ENCODE results near the gene C1orf105.

DNA sequence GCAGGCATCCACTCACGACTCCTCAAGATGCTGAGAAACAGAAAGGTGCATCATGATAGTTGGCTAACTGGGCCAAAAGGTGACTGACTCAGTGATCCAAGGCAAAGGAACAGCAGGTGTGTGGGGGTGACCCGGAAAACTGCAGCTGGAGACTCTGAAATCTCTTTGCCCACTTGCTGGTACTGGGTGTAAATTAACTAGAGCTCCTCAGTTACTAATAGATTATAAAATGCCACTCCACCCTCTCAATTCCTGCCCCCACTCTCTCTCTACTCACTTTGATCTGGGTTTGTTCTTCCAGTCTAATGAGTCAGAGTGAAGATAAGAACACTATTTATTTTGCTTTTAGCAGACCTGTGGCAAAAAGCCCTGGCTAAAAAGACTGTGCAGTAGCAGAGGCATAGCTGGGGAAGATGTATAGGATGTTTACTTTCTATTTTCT is 30.5 kb downstream of the C1orf105 start:
- TF ChIP-seq, protein P1, sequence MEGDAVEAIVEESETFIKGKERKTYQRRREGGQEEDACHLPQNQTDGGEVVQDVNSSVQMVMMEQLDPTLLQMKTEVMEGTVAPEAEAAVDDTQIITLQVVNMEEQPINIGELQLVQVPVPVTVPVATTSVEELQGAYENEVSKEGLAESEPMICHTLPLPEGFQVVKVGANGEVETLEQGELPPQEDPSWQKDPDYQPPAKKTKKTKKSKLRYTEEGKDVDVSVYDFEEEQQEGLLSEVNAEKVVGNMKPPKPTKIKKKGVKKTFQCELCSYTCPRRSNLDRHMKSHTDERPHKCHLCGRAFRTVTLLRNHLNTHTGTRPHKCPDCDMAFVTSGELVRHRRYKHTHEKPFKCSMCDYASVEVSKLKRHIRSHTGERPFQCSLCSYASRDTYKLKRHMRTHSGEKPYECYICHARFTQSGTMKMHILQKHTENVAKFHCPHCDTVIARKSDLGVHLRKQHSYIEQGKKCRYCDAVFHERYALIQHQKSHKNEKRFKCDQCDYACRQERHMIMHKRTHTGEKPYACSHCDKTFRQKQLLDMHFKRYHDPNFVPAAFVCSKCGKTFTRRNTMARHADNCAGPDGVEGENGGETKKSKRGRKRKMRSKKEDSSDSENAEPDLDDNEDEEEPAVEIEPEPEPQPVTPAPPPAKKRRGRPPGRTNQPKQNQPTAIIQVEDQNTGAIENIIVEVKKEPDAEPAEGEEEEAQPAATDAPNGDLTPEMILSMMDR (IDR thresholded peaks at IDR 0.05), result no peak
- no peak for TF ChIP-seq POLR2AphosphoS5 (IDR thresholded peaks at IDR 0.05)

Data from upper lobe of left lung (tissue), 4 donors.